HepG2 (cell line): ENCODE measurements around the gene IL21R. TPM values are rescaled to one million over a fixed set of nuclear protein-coding genes. Genes with fewer than 3 reads are reported as not detected.

ENCODE experiments used
- ARID5B ChIP-seq: IDR thresholded peaks from 2 replicates; pipeline ENCODE4 v1.4.0; 2020; ENCODE audit warnings: mild to moderate bottlenecking, missing genetic modification reagents
- CREB1 ChIP-seq, 2 experiments: fragments of 450-650 bp in 1 of 2; IDR thresholded peaks; 2 replicates each; pipeline ENCODE4 v1.6.1; 2016 to 2017; ENCODE audit warnings: control low read depth in 1 of 2, mild to moderate bottlenecking in 1 of 2, missing compliant biosample characterization in 1 of 2, missing genetic modification characterization in 1 of 2
- FOXK1 ChIP-seq: sonication (generic); formaldehyde crosslinking; IDR thresholded peaks from 2 replicates; pipeline ENCODE4 v1.4.0; 2020; ENCODE audit warnings: low read depth, missing genetic modification reagents, borderline replicate concordance
- HNRNPL ChIP-seq: fragments of 200-400 bp; formaldehyde crosslinking; IDR thresholded peaks from 2 replicates; pipeline ENCODE4 v1.6.1; 2017; ENCODE audit warnings: mild to moderate bottlenecking, low read depth, low read length
- IRF2 ChIP-seq: IDR thresholded peaks from 2 replicates; pipeline ENCODE4 v1.6.1; 2018; ENCODE audit warnings: missing genetic modification reagents, missing compliant biosample characterization
- KLF11 ChIP-seq: IDR thresholded peaks from 2 replicates; pipeline ENCODE4 v1.6.1; 2016; ENCODE audit warnings: missing compliant biosample characterization
- KLF12 ChIP-seq: sonication (generic); formaldehyde crosslinking; IDR thresholded peaks from 2 replicates; pipeline ENCODE4 v1.4.0; 2020; ENCODE audit warnings: missing genetic modification reagents, borderline replicate concordance
- MIXL1 ChIP-seq: IDR thresholded peaks from 2 replicates; pipeline ENCODE4 v1.6.1; 2016
- RFX3 ChIP-seq: IDR thresholded peaks from 2 replicates; pipeline ENCODE4 v1.6.1; 2016; ENCODE audit warnings: missing biosample characterization, missing genetic modification reagents
- RNF2 ChIP-seq: fragments of 450-650 bp; conservative IDR thresholded peaks from 2 replicates; pipeline ENCODE4 v1.6.1; 2016; ENCODE audit warnings: low read depth
- SALL2 ChIP-seq: sonication (generic); formaldehyde crosslinking; IDR thresholded peaks from 2 replicates; pipeline ENCODE4 v1.8.1; 2023; ENCODE audit warnings: mild to moderate bottlenecking, missing genetic modification reagents, inconsistent platforms
- SMAD1 ChIP-seq: sonication (generic); formaldehyde crosslinking; IDR thresholded peaks from 2 replicates; pipeline ENCODE4 v1.4.0; 2020; ENCODE audit warnings: missing genetic modification reagents, low read depth, mild to moderate bottlenecking, borderline replicate concordance
- SMC3 ChIP-seq: IDR thresholded peaks from 2 replicates; pipeline ENCODE4 v1.6.1; 2011; ENCODE audit warnings: low read length, improper control_type of control experiment
- SPEN ChIP-seq: sonication (generic); formaldehyde crosslinking; IDR thresholded peaks from 2 replicates; pipeline ENCODE4 v1.5.1; 2020; ENCODE audit warnings: low read depth, mild to moderate bottlenecking, missing genetic modification reagents
- ZMYM3 ChIP-seq: sonication (generic); formaldehyde crosslinking; IDR thresholded peaks from 2 replicates; pipeline ENCODE4 v1.5.1; 2020; ENCODE audit warnings: mild to moderate bottlenecking, missing genetic modification reagents
- ZNF121 ChIP-seq: sonication (generic); formaldehyde crosslinking; IDR thresholded peaks from 2 replicates; pipeline ENCODE4 v1.5.0; 2020; ENCODE audit warnings: mild to moderate bottlenecking, missing genetic modification reagents
- ZNF274 ChIP-seq: sonication (generic); formaldehyde crosslinking; IDR thresholded peaks from 2 replicates; pipeline ENCODE4 v1.5.1; 2020; ENCODE audit warnings: mild to moderate bottlenecking, missing genetic modification reagents
- ZNF276 ChIP-seq: sonication (generic); formaldehyde crosslinking; IDR thresholded peaks from 2 replicates; pipeline ENCODE4 v1.4.0; 2020; ENCODE audit warnings: mild to moderate bottlenecking, low read depth, missing genetic modification reagents
- ZNF792 ChIP-seq: IDR thresholded peaks from 2 replicates; pipeline ENCODE4 v1.6.1; 2016
- ZZZ3 ChIP-seq: sonication (generic); formaldehyde crosslinking; IDR thresholded peaks from 2 replicates; pipeline ENCODE4 v1.4.0; 2020; ENCODE audit warnings: missing genetic modification reagents, mild to moderate bottlenecking, borderline replicate concordance
- polyA plus RNA-seq, 8 experiments: library from polyadenylated mRNA; depleted of rRNA in 3 of 8; stranded (reverse) in 7 of 8; unstranded in 1 of 8; fragments of >200 nt; fragmentation: Illumina TruSeq in 4 of 8; extraction: Trizol in 4 of 8; gene quantifications; 2 replicates each; pipeline versions ENCODE4 v1.2.1 to v1.2.3, GENCODE V29; 2011 to 2016; ENCODE audit warnings: low read depth in 4 of 8, missing spikeins in 1 of 8, mixed read lengths in 1 of 8; ENCODE audit not compliant: insufficient read depth in 1 of 8
- total RNA-seq, 5 experiments: library from RNA; depleted of rRNA; stranded (reverse); fragments of >200 nt; fragmentation: Illumina TruSeq; extraction: Trizol; gene quantifications; 2 replicates each; pipeline ENCODE4 v1.2.3, GENCODE V29; 2016; ENCODE audit warnings: low read depth in 1 of 5
- TF ChIP-seq, protein P1 (sequence below): sonication (generic); formaldehyde crosslinking; IDR thresholded peaks from 2 replicates; pipeline ENCODE4 v1.5.0; 2020; ENCODE audit warnings: missing genetic modification reagents, mild to moderate bottlenecking, borderline replicate concordance
- TF ChIP-seq, protein P2 (sequence below): sonication (generic); formaldehyde crosslinking; IDR thresholded peaks from 2 replicates; pipeline ENCODE4 v1.8.1; 2023; ENCODE audit warnings: mild to moderate bottlenecking, missing genetic modification reagents

IL21R gene
- total and polyA plus RNA-seq, 2 of the 13 experiments (the other 11 are each of a cell fraction or from before 2014, with no cell fraction given) = 0.49 to 0.64 TPM

DNA sequence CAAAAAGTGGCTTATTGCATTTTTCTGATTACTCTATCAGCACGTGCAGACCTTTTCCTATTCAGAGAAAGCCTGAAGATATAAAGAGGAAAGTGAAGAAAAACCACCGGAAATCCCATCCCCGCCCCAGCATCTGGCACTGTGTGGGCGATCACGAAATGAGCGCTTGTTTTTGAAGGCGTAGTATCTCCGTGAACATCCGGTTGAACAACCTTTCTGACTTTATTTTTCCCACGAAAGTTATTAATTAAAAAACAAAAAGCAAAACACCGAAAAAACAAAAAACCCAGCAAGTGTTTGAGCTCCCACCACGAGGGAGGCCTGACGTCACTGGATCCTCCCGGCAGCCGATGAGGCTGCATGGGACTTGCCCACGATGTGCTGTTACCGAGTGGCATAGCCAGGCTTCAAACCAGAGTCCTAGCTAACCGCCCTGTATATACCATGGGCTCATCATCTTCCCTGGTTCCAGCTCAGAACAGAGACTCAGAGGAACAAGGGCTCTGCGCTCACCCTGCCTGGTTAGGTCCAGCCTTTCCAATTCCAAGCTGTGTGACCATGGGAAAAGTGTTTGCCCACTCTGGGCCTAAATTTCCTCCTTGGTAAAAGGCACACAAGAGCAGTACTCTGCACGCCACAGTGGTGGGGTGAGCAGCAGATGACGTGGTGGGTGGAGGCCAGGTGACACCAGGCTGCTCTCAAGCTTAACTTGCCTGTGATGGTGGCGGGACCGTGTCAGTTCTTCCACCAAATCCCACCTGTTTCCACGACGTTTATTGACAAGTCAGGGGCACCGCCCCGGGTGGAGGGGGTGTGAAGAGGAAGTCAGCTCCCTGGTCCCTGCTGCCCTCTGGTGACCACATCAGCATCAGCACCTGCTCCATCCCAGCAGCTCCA lies 34.3 kb upstream of the IL21R start (continued):
- TF ChIP-seq CREB1 (IDR thresholded peaks at IDR 0.05) = peak; percentile 84
- TF ChIP-seq CREB1 (CRISPR knock-in tag; IDR thresholded peaks at IDR 0.05) = no peak
- 0 out of 2 replicates have a peak, but pooled peaks have one; percentile 49 for TF ChIP-seq KLF11
- peak; percentile 49; the same call in 1 of the 2 replicates for TF ChIP-seq IRF2 (CRISPR knock-in tag)
- TF ChIP-seq ZNF274 (CRISPR knock-in tag) = peak; percentile 74; the same call in 1 of the 2 replicates
- TF ChIP-seq ZNF276 (CRISPR knock-in tag) = 0 out of 2 replicates have a peak, but pooled peaks have one; percentile 50
- peak; percentile 78; the same call in 1 of the 2 replicates for TF ChIP-seq KLF12 (CRISPR knock-in tag)
- peak; percentile 72 for TF ChIP-seq SMC3
- TF ChIP-seq SPEN (CRISPR knock-in tag) = peak; percentile 25; the same call in 1 of the 2 replicates
- TF ChIP-seq SMAD1 (CRISPR knock-in tag) = no peak
- 0 out of 2 replicates have a peak, but pooled peaks have one; percentile 45 for TF ChIP-seq MIXL1 (CRISPR knock-in tag)
- no peak for TF ChIP-seq ZNF121
- TF ChIP-seq, protein P1, sequence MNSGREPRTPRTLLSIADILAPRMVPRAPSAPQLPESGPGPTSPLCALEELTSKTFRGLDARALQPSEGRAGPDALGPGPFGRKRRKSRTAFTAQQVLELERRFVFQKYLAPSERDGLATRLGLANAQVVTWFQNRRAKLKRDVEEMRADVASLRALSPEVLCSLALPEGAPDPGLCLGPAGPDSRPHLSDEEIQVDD (CRISPR knock-in tag) = no peak
- no peak for TF ChIP-seq RFX3 (CRISPR knock-in tag)
- TF ChIP-seq RNF2 = no peak
- TF ChIP-seq FOXK1 (CRISPR knock-in tag) = peak; percentile 25; the same call in 1 of the 2 replicates
- TF ChIP-seq HNRNPL = no peak
- TF ChIP-seq SALL2 (CRISPR knock-in tag) = 0 out of 2 replicates have a peak, but pooled peaks have one; percentile 31
- TF ChIP-seq, protein P2, sequence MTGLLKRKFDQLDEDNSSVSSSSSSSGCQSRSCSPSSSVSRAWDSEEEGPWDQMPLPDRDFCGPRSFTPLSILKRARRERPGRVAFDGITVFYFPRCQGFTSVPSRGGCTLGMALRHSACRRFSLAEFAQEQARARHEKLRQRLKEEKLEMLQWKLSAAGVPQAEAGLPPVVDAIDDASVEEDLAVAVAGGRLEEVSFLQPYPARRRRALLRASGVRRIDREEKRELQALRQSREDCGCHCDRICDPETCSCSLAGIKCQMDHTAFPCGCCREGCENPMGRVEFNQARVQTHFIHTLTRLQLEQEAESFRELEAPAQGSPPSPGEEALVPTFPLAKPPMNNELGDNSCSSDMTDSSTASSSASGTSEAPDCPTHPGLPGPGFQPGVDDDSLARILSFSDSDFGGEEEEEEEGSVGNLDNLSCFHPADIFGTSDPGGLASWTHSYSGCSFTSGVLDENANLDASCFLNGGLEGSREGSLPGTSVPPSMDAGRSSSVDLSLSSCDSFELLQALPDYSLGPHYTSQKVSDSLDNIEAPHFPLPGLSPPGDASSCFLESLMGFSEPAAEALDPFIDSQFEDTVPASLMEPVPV (CRISPR knock-in tag) = no peak
- TF ChIP-seq ARID5B (CRISPR knock-in tag) = peak; percentile 27
- peak; percentile 59; the same call in 1 of the 2 replicates for TF ChIP-seq ZNF792 (CRISPR knock-in tag)
- TF ChIP-seq ZZZ3 (CRISPR knock-in tag) = 0 out of 2 replicates have a peak, but pooled peaks have one; percentile 40
- peak; percentile 92 for TF ChIP-seq ZMYM3
